GM12873 (cell line): ENCODE data around the gene CAPN8.
A peak's percentile ranks its signal among the peaks of the same experiment; 100 is the strongest.

Experiments used
- CTCF ChIP-seq: IDR thresholded peaks from 2 replicates; pipeline ENCODE4 v1.5.1; 2012; ENCODE audit warnings: low read depth, mild to moderate bottlenecking, moderate library complexity, low read length, control low read depth; ENCODE audit not compliant: insufficient read depth; ENCODE audit errors: missing control alignments

Gene CAPN8

GRCh38 chr1:223665592-223666312 lies at the start of gene CAPN8:
CAPN8 (minus strand) TSS chr1:223665701; CDS start chr1:223665646, 55 bp downstream.
- TF ChIP-seq CTCF = no peak

GRCh38 chr1:223714849-223715603 lies 49.5 kb upstream of the CAPN8 start:
- TF ChIP-seq CTCF = no peak

- TF ChIP-seq CTCF = no peak
Measured at GRCh38 chr1:223714421-223714724, 48.9 kb upstream of the CAPN8 start.

GRCh38 chr1:223713546-223714420 lies 48.3 kb upstream of the CAPN8 start:
- no peak for TF ChIP-seq CTCF

- TF ChIP-seq CTCF = no peak
Measured at GRCh38 chr1:223712850-223713474, 47.5 kb upstream of the CAPN8 start.

GRCh38 chr1:223712194-223712849 lies 46.8 kb upstream of the CAPN8 start, which contains the start of gene CAPN2:
CAPN2 (plus strand) TSS chr1:223712539; CDS start chr1:223712641, 102 bp downstream.
- TF ChIP-seq CTCF = peak; percentile 54
